Activated T-cell treated with anti-CD3 and anti-CD28 coated beads, Interleukin-2, amount 50 U/mL, for 72 hours (primary cell): ENCODE measurements around the gene MATN1. TPM values are rescaled to one million over a fixed set of nuclear protein-coding genes. Genes with fewer than 3 reads are reported as not detected.

Experiments used
- ATAC-seq, 2 donors: fragments of 150-1000 bp; cut with Tn5 transposase; replicated peaks in 1 of 2; 2 replicates each; pipeline ENCODE4 v1.10.0; 2021; ENCODE audit warnings: moderate library complexity in 2 of 2, mild to moderate bottlenecking in 1 of 2
- DNase-seq, 2 donors: peaks; one replicate each; pipeline ENCODE4 v3.0.0; 2021 to 2022; ENCODE audit warnings: mixed read lengths in 1 of 2
- H3K27ac Mint-ChIP-seq: one replicate; pipeline ENCODE4 v1.8.0; 2022; ENCODE audit warnings: mild to moderate bottlenecking, moderate library complexity, mixed read lengths
- H3K27me3 Mint-ChIP-seq: one replicate; pipeline ENCODE4 v1.8.0; 2022; ENCODE audit warnings: low read depth, mixed read lengths
- H3K36me3 Mint-ChIP-seq, 2 donors: one replicate each; pipeline ENCODE4 v1.8.0; 2022; ENCODE audit warnings: mixed read lengths in 2 of 2, mild to moderate bottlenecking in 1 of 2; ENCODE audit not compliant: insufficient read depth in 2 of 2
- H3K4me1 Mint-ChIP-seq: one replicate; pipeline ENCODE4 v1.8.0; 2022; ENCODE audit warnings: low read depth, mixed read lengths
- H3K4me3 Mint-ChIP-seq, 2 donors: one replicate each; pipeline ENCODE4 v1.8.0; 2022; ENCODE audit warnings: mild to moderate bottlenecking in 2 of 2, mixed read lengths in 2 of 2, moderate library complexity in 2 of 2
- H3K9me3 Mint-ChIP-seq, 2 donors: one replicate each; pipeline ENCODE4 v1.8.0; 2022; ENCODE audit warnings: mixed read lengths in 2 of 2
- total RNA-seq, 2 donors: library from RNA; stranded (reverse); gene quantifications; one replicate each; pipeline ENCODE4 v1.2.3, GENCODE V29; 2022

MATN1 gene
- total RNA-seq, 2 donors from 2014 or later = 1.0 to 1.2 TPM

DNA sequence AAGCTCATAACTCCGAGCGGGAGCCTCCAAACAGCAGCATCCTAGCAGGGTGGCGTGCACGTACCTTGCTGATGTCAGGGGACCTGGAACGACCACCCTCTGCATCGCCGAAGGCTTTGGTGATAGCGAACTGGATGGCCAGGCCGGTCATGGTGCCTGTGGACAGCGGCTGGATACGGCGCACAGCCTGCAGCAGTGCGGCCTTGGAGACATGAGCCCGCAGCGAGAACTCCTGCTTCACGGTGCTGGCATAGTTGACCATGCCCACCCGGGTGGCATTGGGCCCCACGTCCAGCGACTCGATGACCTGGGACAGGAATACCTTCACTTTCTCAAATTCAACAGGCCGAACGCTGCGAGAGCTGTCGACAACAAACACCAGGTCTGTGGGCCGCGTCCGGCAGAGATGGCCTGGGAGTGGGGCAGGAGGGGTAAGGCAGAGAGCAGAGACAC is 2.0 kb downstream of the MATN1 start:
- no peaks in the 10 kb centered on the region for H3K27me3 Mint-ChIP-seq
- H3K27ac Mint-ChIP-seq = no peak overlapping the region
- no peak overlapping the region for H3K4me3 Mint-ChIP-seq
- H3K4me1 Mint-ChIP-seq = peaks cover 33% of the 10 kb centered on the region
- H3K36me3 Mint-ChIP-seq = peaks cover 0 to 4% of the 10 kb centered on the region in 2 donors
- no peaks in the 10 kb centered on the region for H3K9me3 Mint-ChIP-seq
- no peak for ATAC-seq
- DNase-seq = no peak

DNA sequence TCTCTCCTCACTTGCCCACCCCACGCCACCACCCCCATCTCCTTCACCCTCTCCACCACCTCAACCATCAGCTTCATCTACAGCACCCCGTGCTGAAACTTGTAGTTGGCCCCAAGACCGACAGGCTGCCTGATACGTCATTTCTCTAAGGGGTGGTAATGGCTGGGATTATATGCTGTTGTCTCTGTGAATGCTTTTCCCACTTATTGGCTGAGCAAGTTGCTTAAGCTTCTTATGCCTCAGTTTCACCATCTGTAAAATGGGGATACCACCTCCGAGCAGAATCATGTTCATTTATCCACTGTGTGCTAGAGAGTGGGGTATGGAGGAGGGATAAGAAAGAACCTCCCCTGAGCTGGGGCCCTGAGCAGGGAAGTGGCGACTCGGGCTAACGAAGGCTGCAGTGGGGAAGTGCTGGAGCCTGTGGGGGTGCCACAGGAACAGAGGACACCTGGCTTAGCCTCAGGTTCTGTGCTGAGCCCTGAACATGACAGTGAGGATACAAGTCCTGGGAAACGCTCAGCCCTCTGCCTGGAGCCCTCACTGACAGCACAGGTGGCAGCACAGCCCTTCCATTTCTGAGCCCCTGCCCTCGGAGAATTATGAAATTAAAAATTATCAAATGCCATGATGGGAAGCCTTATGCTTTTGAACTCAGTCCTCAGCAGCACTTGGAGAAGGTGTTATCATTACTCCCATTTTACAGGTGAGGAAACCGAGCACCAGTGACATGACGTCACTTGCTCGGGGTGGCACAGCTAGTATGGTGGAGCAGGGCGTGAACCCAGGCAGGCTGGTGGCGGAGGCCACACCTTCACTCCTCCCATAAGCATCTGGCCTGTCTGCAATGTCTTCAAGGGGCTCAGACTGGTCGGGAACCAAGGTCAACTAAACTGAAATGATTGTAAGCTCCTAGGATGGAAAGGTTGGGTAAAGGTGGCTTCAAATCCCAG is 2.8 kb downstream of the MATN1 start:
- no peak for ATAC-seq
- Mint-ChIP-seq H3K27me3 (no peaks in the 10 kb centered on the region), H3K27ac (no peak overlapping the region), H3K4me3 (peak overlapping the region in 1 of 2 donors; percentile 19), H3K4me1 (peaks cover 33% of the 10 kb centered on the region), H3K36me3 (peaks cover 0 to 4% of the 10 kb centered on the region in 2 donors), H3K9me3 (no peaks in the 10 kb centered on the region)
- DNase-seq = no peak

DNA sequence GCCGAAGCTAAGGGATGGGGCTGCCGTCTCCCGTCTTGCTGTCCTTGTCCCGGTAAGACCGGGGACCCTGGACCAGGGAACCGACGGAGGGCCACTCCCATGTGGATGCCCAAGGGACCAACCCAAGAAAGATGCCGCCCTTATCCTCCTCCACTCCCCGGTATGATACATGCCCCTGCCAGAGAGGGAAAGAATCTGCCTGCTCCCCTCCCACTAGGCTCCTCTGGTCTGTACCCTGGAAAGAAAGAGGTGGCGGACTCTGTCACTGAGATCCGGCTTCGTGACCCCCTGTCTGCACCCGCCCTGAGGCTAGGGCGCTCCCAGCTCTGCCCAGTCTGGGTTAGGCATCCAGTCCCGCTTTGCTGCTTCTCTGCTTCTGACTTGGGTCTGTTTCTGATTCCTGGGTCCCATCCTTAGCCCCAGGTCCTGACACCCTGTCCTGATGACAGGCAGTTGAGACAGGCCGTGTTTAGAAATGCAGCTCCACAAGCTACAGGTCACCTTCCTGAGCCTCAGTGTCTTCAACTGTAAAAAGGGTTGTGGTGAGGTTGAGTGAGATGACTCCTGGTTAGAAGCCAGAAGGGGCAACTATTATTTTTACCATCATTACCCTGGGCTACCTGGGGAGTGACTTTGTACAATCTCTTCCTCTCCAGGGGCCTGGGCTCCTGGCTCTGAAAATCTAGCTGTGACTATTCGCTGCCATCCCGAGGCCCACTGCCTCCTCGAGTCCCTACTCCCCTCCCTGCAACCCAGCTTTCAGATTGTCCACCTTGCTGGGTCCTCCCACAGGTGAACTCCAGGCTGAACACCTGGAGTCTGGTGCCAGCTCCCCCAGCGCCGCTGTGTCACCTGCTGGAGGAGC is 3.7 kb downstream of the MATN1 start:
- ATAC-seq = no peak
- H3K4me1 Mint-ChIP-seq = peaks cover 32% of the 10 kb centered on the region
- H3K36me3 Mint-ChIP-seq = peaks cover 0 to 4% of the 10 kb centered on the region in 2 donors
- peak overlapping the region; percentile 95 to 99 for H3K4me3 Mint-ChIP-seq
- H3K27me3 Mint-ChIP-seq = no peaks in the 10 kb centered on the region
- no peaks in the 10 kb centered on the region for H3K9me3 Mint-ChIP-seq
- DNase-seq = no peak
- H3K27ac Mint-ChIP-seq = peak overlapping the region; percentile 72

DNA sequence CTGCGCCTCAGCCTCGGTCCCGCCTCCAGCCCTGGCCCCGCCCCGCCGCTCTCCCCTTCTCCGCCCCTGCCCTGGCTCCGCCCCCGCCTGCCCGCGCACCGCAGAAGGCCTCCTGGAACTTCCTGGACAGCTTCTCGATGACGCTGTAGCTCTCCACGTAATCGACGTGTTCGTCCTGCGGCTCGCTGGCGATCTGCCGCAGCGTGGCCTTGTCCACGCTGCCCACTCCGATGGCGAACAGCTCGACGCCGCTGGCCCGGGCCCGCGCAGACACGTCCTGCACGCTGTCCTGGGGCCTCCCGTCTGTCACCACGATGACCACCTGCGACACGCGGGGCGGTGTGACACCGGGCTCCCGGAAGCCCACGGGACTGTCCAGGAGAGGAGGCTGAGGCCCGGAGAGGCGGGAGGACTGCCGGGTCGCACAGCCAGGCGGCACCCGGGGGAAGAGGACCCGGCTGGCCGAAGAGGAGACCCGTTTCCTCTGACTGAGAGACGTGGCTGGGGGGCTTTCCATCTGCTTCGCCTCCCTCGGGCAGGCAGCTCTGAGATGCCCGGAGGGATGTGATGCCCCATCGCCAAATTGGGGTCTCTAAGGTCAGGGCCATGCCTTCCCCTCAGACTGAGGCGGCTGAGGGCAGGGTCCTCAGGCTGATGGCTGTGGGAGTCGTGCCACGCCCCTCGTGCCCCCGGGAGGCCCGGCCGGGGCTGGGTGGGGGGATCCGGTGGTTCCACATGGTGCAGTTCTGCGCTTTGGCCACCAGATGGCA is 4.6 kb downstream of the MATN1 start:
- Mint-ChIP-seq H3K27me3 (no peaks in the 10 kb centered on the region), H3K36me3 (peaks cover 0 to 4% of the 10 kb centered on the region in 2 donors), H3K27ac (peak overlapping the region; percentile 96), H3K4me1 (peaks cover 24% of the 10 kb centered on the region), H3K9me3 (no peaks in the 10 kb centered on the region), H3K4me3 (peak overlapping the region; percentile 95 to 99)
- ATAC-seq (peak; percentile 72 to 74), DNase-seq (peak; percentile 85 to 99)

GRCh38 chr1:30718091-30718635 is 5.2 kb downstream of the MATN1 start:
- peaks cover 0 to 4% of the 10 kb centered on the region in 2 donors for H3K36me3 Mint-ChIP-seq
- ATAC-seq (peak; percentile 91), DNase-seq (peak; percentile 99 to 100)
- peak overlapping the region; percentile 57 for H3K27ac Mint-ChIP-seq
- H3K4me3 Mint-ChIP-seq = peak overlapping the region; percentile 98 to 99
- H3K4me1 Mint-ChIP-seq = peaks cover 22% of the 10 kb centered on the region
- H3K9me3 Mint-ChIP-seq = no peaks in the 10 kb centered on the region
- H3K27me3 Mint-ChIP-seq = no peaks in the 10 kb centered on the region

DNA sequence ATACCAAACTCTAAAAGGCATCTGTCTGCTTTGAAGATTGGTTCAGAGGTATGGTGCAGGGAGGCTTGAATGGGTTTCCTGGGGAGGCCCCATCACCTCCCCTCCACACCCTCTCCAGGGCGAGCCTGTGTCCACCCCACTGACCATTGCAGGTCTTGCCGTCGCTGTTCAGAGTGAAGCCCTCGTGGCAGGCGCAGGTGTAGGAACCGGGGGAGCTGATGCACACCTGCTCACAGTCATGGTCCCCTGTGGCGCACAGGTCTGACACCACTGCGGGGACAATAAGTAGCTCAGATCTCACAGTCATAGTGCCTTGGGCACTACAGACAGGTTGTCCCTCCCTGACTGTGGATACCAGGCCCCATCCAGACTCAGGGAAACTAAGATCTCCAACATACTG is 6.7 kb downstream of the MATN1 start:
- Mint-ChIP-seq H3K4me1 (peaks cover 22% of the 10 kb centered on the region), H3K27me3 (no peaks in the 10 kb centered on the region), H3K36me3 (peaks cover 0 to 2% of the 10 kb centered on the region in 2 donors), H3K4me3 (peak overlapping the region; percentile 98 to 99), H3K9me3 (no peaks in the 10 kb centered on the region), H3K27ac (no peak overlapping the region)
- no peak for DNase-seq
- ATAC-seq = no peak

- Mint-ChIP-seq H3K36me3 (peaks cover 0 to 2% of the 10 kb centered on the region in 2 donors), H3K27me3 (no peaks in the 10 kb centered on the region), H3K4me3 (no peak overlapping the region), H3K27ac (no peak overlapping the region), H3K9me3 (no peaks in the 10 kb centered on the region), H3K4me1 (peaks cover 22% of the 10 kb centered on the region)
- ATAC-seq = no peak
- no peak for DNase-seq
Observed at GRCh38 chr1:30715886-30716285, 7.5 kb downstream of the MATN1 start.

DNA sequence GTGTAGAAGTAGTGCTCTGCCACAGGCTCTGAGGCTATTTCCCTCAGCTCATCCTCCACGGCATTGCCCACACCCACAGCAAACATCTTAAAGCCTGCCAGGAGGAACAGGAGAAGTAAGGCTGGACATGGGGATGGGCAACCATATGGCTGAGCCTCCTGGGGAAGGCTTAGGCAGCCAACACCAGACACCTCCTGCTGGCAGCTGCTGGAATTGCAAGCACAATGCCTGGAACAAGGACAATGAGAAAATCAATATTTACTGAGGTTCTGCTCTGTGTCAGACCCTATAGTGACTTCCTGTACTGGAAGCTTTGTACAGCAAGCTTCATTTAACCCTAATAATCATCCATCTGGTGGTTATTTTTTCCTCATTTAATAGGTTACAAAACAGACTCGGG is 8.2 kb downstream of the MATN1 start:
- Mint-ChIP-seq H3K4me1 (peaks cover 19% of the 10 kb centered on the region), H3K27ac (no peak overlapping the region), H3K27me3 (no peaks in the 10 kb centered on the region), H3K4me3 (no peak overlapping the region), H3K9me3 (no peaks in the 10 kb centered on the region), H3K36me3 (peaks cover 0 to 2% of the 10 kb centered on the region in 2 donors)
- ATAC-seq (no peak), DNase-seq (no peak)

DNA sequence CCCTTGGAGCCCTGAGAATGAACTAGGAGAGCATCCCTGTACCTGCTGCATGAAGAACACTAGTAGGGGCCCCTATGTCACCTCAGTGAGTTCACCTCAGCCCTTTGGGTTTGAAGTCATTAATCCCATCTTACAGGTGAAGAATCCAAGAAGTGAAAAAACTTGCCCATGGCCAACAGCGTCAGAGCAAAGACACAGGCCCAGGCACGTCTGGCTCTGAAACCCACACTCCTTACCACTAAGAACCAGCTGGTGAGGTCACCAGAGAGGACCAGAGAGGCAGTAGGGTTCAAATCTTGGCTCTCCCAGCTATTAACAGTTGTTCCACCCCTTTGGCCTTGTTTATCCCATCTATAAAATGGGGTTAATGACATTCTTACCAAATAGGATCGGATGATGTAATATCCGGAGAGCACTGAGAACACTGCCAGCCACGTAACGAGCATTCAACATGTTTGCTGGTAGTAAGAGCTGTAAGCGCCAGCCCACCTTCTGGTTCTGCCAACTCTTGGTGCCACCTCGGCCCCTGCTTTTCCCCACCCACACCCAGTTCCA is 8.8 kb downstream of the MATN1 start:
- Mint-ChIP-seq H3K27ac (no peak overlapping the region), H3K4me3 (no peak overlapping the region), H3K4me1 (peaks cover 13% of the 10 kb centered on the region), H3K27me3 (no peaks in the 10 kb centered on the region), H3K36me3 (peaks cover 0 to 2% of the 10 kb centered on the region in 2 donors), H3K9me3 (no peaks in the 10 kb centered on the region)
- no peak for DNase-seq
- no peak for ATAC-seq

- no peak overlapping the region for H3K27ac Mint-ChIP-seq
- no peak overlapping the region for H3K4me3 Mint-ChIP-seq
- no peak for DNase-seq
- no peaks in the 10 kb centered on the region for H3K9me3 Mint-ChIP-seq
- H3K27me3 Mint-ChIP-seq = no peaks in the 10 kb centered on the region
- peaks cover 11% of the 10 kb centered on the region for H3K4me1 Mint-ChIP-seq
- no peak for ATAC-seq
- H3K36me3 Mint-ChIP-seq = peaks cover 0 to 2% of the 10 kb centered on the region in 2 donors
Observed at GRCh38 chr1:30714025-30714424, 9.4 kb downstream of the MATN1 start.

DNA sequence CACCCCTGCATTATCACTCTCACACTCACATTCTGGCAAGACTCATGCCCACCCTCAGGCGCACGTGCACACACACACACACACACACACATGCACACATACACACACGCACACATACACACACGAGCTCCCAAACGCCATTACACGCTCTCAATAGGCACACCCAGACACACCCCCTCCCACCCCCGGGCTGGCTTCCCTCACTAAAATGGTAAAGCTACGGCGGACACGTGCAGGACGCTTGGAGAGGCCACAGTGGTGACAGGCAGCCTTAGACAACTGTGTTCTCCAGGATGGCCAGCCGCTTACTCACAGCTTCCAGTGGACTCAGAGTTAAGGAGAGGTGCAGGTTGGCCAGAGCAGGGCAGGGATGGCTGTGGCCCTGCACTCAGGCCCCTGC is 10.1 kb downstream of the MATN1 start:
- ATAC-seq (no peak), DNase-seq (no peak)
- no peaks in the 10 kb centered on the region for H3K9me3 Mint-ChIP-seq
- no peak overlapping the region for H3K4me3 Mint-ChIP-seq
- H3K27me3 Mint-ChIP-seq = no peaks in the 10 kb centered on the region
- peaks cover 0 to 2% of the 10 kb centered on the region in 2 donors for H3K36me3 Mint-ChIP-seq
- H3K4me1 Mint-ChIP-seq = peaks cover 11% of the 10 kb centered on the region
- no peak overlapping the region for H3K27ac Mint-ChIP-seq

- ATAC-seq = no peak
- H3K9me3 Mint-ChIP-seq = no peaks in the 10 kb centered on the region
- no peak overlapping the region for H3K27ac Mint-ChIP-seq
- no peak overlapping the region for H3K4me3 Mint-ChIP-seq
- no peak for DNase-seq
- no peaks in the 10 kb centered on the region for H3K27me3 Mint-ChIP-seq
- H3K4me1 Mint-ChIP-seq = peaks cover 6% of the 10 kb centered on the region
- H3K36me3 Mint-ChIP-seq = no peaks in the 10 kb centered on the region
Observed at GRCh38 chr1:30712583-30712982, 10.8 kb downstream of the MATN1 start.
